IMR-90 (cell line): ENCODE measurements around the gene CCDC18.

Source experiments
- MXI1 ChIP-seq: IDR thresholded peaks from 2 replicates; pipeline ENCODE4 v1.6.1; 2012; ENCODE audit warnings: low read depth, mild to moderate bottlenecking, low read length, moderate library complexity, borderline replicate concordance
- POLR2A ChIP-seq: IDR thresholded peaks from 2 replicates; pipeline ENCODE4 v1.6.1; 2012; ENCODE audit warnings: mild to moderate bottlenecking, low read depth, low read length
- TF ChIP-seq, protein P1 (sequence below): conservative IDR thresholded peaks from 2 replicates; pipeline ENCODE4 v1.5.1; 2012; ENCODE audit warnings: mild to moderate bottlenecking, low read depth, low read length, improper control_type of control experiment
- TF ChIP-seq, protein P2 (sequence below): fragments of 150-350 bp; IDR thresholded peaks from 2 replicates; pipeline ENCODE4 v1.6.1; 2017; ENCODE audit warnings: mild to moderate bottlenecking, antibody characterized with exemption, low read length, low read depth

DNA sequence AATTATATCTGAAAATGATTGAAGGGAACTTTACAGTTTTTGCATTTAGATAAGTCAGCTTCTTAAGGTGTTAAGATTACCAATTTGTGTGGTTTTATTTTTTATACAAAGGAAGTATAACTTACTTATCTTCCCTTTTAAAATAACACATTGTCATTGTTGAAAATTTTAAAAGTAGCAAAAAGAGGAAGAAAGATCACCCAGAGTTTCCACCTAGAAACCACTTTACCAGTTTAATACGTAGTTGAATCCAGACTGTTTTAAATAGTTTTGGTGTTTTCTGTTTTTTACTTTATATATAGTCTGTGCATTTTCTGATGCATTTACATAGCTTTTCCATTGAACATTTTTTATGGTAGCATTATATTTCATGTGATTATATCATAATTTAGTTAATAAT is 6.1 kb downstream of the CCDC18 start:
- TF ChIP-seq, protein P1, sequence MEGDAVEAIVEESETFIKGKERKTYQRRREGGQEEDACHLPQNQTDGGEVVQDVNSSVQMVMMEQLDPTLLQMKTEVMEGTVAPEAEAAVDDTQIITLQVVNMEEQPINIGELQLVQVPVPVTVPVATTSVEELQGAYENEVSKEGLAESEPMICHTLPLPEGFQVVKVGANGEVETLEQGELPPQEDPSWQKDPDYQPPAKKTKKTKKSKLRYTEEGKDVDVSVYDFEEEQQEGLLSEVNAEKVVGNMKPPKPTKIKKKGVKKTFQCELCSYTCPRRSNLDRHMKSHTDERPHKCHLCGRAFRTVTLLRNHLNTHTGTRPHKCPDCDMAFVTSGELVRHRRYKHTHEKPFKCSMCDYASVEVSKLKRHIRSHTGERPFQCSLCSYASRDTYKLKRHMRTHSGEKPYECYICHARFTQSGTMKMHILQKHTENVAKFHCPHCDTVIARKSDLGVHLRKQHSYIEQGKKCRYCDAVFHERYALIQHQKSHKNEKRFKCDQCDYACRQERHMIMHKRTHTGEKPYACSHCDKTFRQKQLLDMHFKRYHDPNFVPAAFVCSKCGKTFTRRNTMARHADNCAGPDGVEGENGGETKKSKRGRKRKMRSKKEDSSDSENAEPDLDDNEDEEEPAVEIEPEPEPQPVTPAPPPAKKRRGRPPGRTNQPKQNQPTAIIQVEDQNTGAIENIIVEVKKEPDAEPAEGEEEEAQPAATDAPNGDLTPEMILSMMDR, result no peak
- TF ChIP-seq POLR2A (no peak), MXI1 (no peak)
- TF ChIP-seq, protein P2, sequence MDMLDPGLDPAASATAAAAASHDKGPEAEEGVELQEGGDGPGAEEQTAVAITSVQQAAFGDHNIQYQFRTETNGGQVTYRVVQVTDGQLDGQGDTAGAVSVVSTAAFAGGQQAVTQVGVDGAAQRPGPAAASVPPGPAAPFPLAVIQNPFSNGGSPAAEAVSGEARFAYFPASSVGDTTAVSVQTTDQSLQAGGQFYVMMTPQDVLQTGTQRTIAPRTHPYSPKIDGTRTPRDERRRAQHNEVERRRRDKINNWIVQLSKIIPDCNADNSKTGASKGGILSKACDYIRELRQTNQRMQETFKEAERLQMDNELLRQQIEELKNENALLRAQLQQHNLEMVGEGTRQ, result no peak
